GM06990 (cell line): ENCODE data around the gene RFX1.

Source experiments
- DNase-seq: peaks from one replicate; pipeline ENCODE4 v3.0.0-alpha.2; 2011; ENCODE audit not compliant: insufficient read length; ENCODE audit errors: extremely low read depth
- H3K27me3 ChIP-seq: replicated peaks from 2 replicates; pipeline ENCODE4 v1.6.0; 2011; ENCODE audit warnings: low read length; ENCODE audit not compliant: control insufficient read depth, insufficient read depth
- H3K36me3 ChIP-seq: 2 replicates; pipeline ENCODE4 v1.5.1; 2011; ENCODE audit warnings: low read length; ENCODE audit not compliant: control insufficient read depth, insufficient read depth
- H3K4me3 ChIP-seq: replicated peaks from 2 replicates; pipeline ENCODE4 v1.5.1; 2011; ENCODE audit warnings: low read depth, mild to moderate bottlenecking, control low read depth, low read length
- CTCF ChIP-seq: IDR thresholded peaks from 2 replicates; pipeline ENCODE4 v1.5.1; 2011; ENCODE audit warnings: low read length, control low read depth, mild to moderate bottlenecking, inconsistent platforms; ENCODE audit not compliant: insufficient read depth, poor library complexity, severe bottlenecking

The RFX1 gene

DNA sequence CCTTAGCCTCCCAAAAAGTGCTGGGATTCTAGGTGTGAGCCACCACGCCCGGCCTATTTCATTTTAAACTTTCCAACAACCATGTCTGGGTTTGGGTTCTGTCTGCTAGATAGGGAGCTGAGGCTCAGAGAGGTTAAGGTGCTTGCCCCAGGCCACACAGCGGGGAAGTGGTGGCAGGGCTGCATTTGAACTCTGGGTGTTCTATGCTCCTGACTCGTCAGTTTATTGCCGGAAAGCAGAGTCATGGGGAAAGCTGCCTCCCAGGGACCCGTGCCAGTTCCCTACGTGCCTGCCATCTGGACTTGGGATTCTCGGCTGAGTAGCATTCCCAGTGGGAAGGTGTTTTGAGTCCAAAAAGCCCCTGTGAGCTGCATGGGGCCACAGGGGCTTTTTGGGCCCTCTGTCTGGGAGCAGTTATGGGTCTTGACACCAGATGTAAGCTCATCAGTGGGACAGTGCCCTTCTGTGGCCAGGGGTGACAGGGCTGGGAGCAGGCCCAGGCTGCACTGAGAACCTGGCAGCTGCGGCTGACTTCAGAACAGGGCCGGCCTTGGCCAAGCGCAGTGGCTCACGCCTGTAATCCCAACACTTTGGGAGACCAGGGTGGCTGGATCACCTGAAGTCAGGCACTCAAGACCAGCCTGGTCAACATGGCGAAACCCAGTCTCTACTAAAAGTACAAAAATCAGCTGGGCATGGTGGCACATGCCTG is 10.9 kb downstream of the RFX1 start:
- H3K4me3 ChIP-seq = no peak overlapping the region
- H3K36me3 ChIP-seq = peaks cover 5% of the 10 kb centered on the region

GRCh38 chr19:13993590-13994300 is 12.4 kb downstream of the RFX1 start:
- no peak for TF ChIP-seq CTCF
- no peak overlapping the region for H3K4me3 ChIP-seq
- no peak for DNase-seq
- peaks cover 5% of the 10 kb centered on the region for H3K36me3 ChIP-seq
- no peaks in the 10 kb centered on the region for H3K27me3 ChIP-seq

More for the DNA sequence above, 10.9 kb downstream of the RFX1 start:
- H3K27me3 ChIP-seq = no peaks in the 10 kb centered on the region
- no peak for DNase-seq
- no peak for TF ChIP-seq CTCF

DNA sequence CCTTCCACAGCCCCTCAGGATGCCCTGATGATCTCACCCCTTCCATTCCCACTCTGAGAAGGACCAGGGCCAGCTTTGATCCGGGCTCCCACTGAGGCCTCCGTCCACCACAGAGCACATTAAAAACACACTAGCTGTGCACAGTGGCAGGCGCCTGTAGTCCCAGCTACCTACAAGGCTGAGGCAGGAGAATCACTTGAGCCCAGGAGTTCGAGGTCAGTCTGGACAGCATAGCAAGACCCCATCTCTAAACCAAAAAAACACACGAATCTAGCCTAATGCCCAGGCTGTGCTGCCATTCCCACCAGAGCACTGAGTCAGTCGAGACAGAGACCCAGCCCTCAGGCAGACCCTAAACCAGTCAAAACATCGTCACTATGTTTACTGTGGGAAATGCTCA is 14.1 kb downstream of the RFX1 start:
- no peak for DNase-seq
- TF ChIP-seq CTCF = no peak
- Histone ChIP-seq H3K36me3 (peaks cover 5% of the 10 kb centered on the region), H3K27me3 (no peaks in the 10 kb centered on the region), H3K4me3 (no peak overlapping the region)

- peaks cover 3% of the 10 kb centered on the region for H3K36me3 ChIP-seq
- H3K27me3 ChIP-seq = no peaks in the 10 kb centered on the region
- no peak for DNase-seq
- TF ChIP-seq CTCF = no peak
- H3K4me3 ChIP-seq = no peak overlapping the region
These were observed 16.0 kb downstream of the RFX1 start for GRCh38 chr19:13990085-13990484.

DNA sequence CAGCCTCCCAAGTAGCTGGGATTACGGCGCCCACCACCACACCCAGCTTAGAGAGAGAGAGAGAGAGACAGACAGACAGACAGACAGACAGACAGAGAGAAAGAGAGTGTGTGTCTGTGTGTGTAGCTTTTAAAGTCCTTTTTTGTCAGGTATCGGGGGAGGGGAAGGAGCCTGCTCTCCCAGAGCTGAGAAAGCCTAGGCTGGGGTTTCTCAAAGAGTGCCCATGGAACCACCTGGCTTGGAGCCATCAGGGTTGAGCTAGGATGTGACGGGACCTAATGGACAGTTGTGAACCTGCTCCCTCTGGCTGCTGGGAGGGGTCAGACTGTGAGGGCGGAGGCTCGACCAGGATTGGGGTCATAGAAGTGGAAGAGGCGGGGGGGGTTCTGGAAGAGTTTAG is 16.6 kb downstream of the RFX1 start:
- Histone ChIP-seq H3K36me3 (peaks cover 3% of the 10 kb centered on the region), H3K4me3 (no peak overlapping the region), H3K27me3 (no peaks in the 10 kb centered on the region)
- no peak for DNase-seq
- no peak for TF ChIP-seq CTCF
